DMS 273 (cell line): ENCODE measurements around the gene GLI2.

Source experiments
- DNase-seq: peaks from one replicate; lab custom pipeline; 2025; ENCODE audit not compliant: unreplicated experiment; lab: John Stamatoyannopoulos, UW

Gene GLI2

GRCh38 chr2:120737340-120738101, 1.9 kb downstream of the GLI2 start:
- peak; percentile 59 for DNase-seq

- no peak for DNase-seq
These were observed 2.4 kb downstream of the GLI2 start for GRCh38 chr2:120738117-120738516.

GRCh38 chr2:120738786-120739437, 3.2 kb downstream of the GLI2 start:
- DNase-seq, result no peak

- peak; percentile 54 for DNase-seq
These were observed 3.9 kb downstream of the GLI2 start for GRCh38 chr2:120739438-120740090.

- DNase-seq, result no peak
These were observed 4.7 kb downstream of the GLI2 start for GRCh38 chr2:120740375-120740764.

GRCh38 chr2:120740765-120741524, 5.3 kb downstream of the GLI2 start:
- peak; percentile 65 for DNase-seq

GRCh38 chr2:120741571-120742561, 6.2 kb downstream of the GLI2 start:
- DNase-seq, result peak; percentile 46

- no peak for DNase-seq
These were observed 8.0 kb downstream of the GLI2 start for GRCh38 chr2:120743657-120744056.

GRCh38 chr2:120744817-120745216, 9.1 kb downstream of the GLI2 start:
- DNase-seq, result no peak

GRCh38 chr2:120745420-120746111, 9.9 kb downstream of the GLI2 start:
- DNase-seq, result no peak

GRCh38 chr2:120746144-120746543, 10.5 kb downstream of the GLI2 start:
- no peak for DNase-seq

- no peak for DNase-seq
These were observed 11.6 kb downstream of the GLI2 start for GRCh38 chr2:120747281-120747680.

GRCh38 chr2:120747706-120748105, 12.0 kb downstream of the GLI2 start:
- DNase-seq, result peak; percentile 53

- no peak for DNase-seq
These were observed 12.6 kb downstream of the GLI2 start for GRCh38 chr2:120748310-120748709.

- no peak for DNase-seq
These were observed 13.1 kb downstream of the GLI2 start for GRCh38 chr2:120748741-120749140.

- DNase-seq, result no peak
These were observed 14.1 kb downstream of the GLI2 start for GRCh38 chr2:120749506-120750431.

GRCh38 chr2:120750488-120751210, 15.0 kb downstream of the GLI2 start:
- no peak for DNase-seq

GRCh38 chr2:120751553-120751952, 15.9 kb downstream of the GLI2 start:
- DNase-seq, result no peak
